HG03565 (cell line): ENCODE data around the gene CDX1.

Experiments
- ATAC-seq: cut with Tn5 transposase; IDR thresholded peaks from one replicate; pipeline ENCODE4 v1.9.1; 2021; ENCODE audit warnings: mild to moderate bottlenecking, moderate library complexity; ENCODE audit not compliant: unreplicated experiment

CDX1 gene

GRCh38 chr5:150166650-150167511 lies at the start of gene CDX1:
TSS of gene CDX1 (plus strand) at chr5:150166778. CDS start at chr5:150166877, 99 bp downstream.
- ATAC-seq = no peak

- no peak for ATAC-seq
These were observed 48.5 kb upstream of the CDX1 start for GRCh38 chr5:150117945-150118560.

GRCh38 chr5:150118561-150119229 lies 47.9 kb upstream of the CDX1 start:
- no peak for ATAC-seq

GRCh38 chr5:150119421-150120061 lies 47.0 kb upstream of the CDX1 start:
- ATAC-seq = no peak

GRCh38 chr5:150120062-150120441 lies 46.5 kb upstream of the CDX1 start:
- ATAC-seq = no peak

- ATAC-seq = no peak
These were observed 45.7 kb upstream of the CDX1 start for GRCh38 chr5:150120617-150121447.

- no peak for ATAC-seq
These were observed 45.0 kb upstream of the CDX1 start for GRCh38 chr5:150121448-150122157.

- ATAC-seq = peak; percentile 63
These were observed 44.4 kb upstream of the CDX1 start for GRCh38 chr5:150122158-150122510.

- no peak for ATAC-seq
These were observed 43.8 kb upstream of the CDX1 start for GRCh38 chr5:150122536-150123481.

GRCh38 chr5:150123542-150123941 lies 43.0 kb upstream of the CDX1 start:
- no peak for ATAC-seq

GRCh38 chr5:150124111-150124557 lies 42.4 kb upstream of the CDX1 start:
- ATAC-seq = no peak

- ATAC-seq = no peak
These were observed 42.0 kb upstream of the CDX1 start for GRCh38 chr5:150124596-150124995.

GRCh38 chr5:150125334-150125733 lies 41.2 kb upstream of the CDX1 start:
- ATAC-seq = no peak

- ATAC-seq = no peak
These were observed 40.2 kb upstream of the CDX1 start for GRCh38 chr5:150126199-150126920.

- no peak for ATAC-seq
These were observed 39.7 kb upstream of the CDX1 start for GRCh38 chr5:150126921-150127265.

- no peak for ATAC-seq
These were observed 37.1 kb upstream of the CDX1 start for GRCh38 chr5:150129454-150129812.

- no peak for ATAC-seq
These were observed 36.6 kb upstream of the CDX1 start for GRCh38 chr5:150129813-150130492.

GRCh38 chr5:150130493-150130922 lies 36.1 kb upstream of the CDX1 start:
- no peak for ATAC-seq
